Naive thymus-derived CD8-positive, alpha-beta T cell (primary cell): ENCODE data around the gene PPM1L. TPM values are rescaled to one million over a fixed set of nuclear protein-coding genes. Genes with fewer than 3 reads are reported as not detected.
A peak's percentile ranks its signal among the peaks of the same experiment; 100 is the strongest.

Experiments
- ATAC-seq, 2 donors: fragments of 150-1000 bp; cut with Tn5 transposase in 1 of 2; sonication (Bioruptor Pico), chemical (Tn5 transposase) in 1 of 2; 1 replicate in 1 of 2; 2 replicates in 1 of 2; pipeline ENCODE4 v1.10.0; 2021; ENCODE audit warnings: mild to moderate bottlenecking in 2 of 2, moderate library complexity in 2 of 2
- POLR2A ChIA-PET: fragments of 350-600 bp; sonication (Branson Sonifier 250); formaldehyde crosslinking; loops from one replicate; lab custom pipeline; 2021; ENCODE audit warnings: antibody characterized with exemption; lab: Charles Lee
- DNase-seq, 10 donors: peaks; one replicate each; pipeline versions ENCODE4 v3.0.0 to v3.0.0-alpha.2; 2020 to 2022
- H3K27ac Mint-ChIP-seq, 10 donors: one replicate each; pipeline ENCODE4 v1.8.0; 2020 to 2022; ENCODE audit warnings: mild to moderate bottlenecking in 10 of 10, mixed read lengths in 10 of 10, moderate library complexity in 4 of 10, inconsistent platforms in 1 of 10
- H3K27me3 Mint-ChIP-seq, 5 donors: one replicate each; pipeline ENCODE4 v1.8.0; 2021 to 2022; ENCODE audit warnings: mixed read lengths in 5 of 5
- H3K36me3 Mint-ChIP-seq, 3 donors: one replicate each; pipeline ENCODE4 v1.8.0; 2020 to 2022; ENCODE audit warnings: mixed read lengths in 3 of 3, mild to moderate bottlenecking in 2 of 3, inconsistent platforms in 1 of 3
- H3K4me1 Mint-ChIP-seq, 4 donors: one replicate each; pipeline ENCODE4 v1.8.0; 2021 to 2022; ENCODE audit warnings: mixed read lengths in 4 of 4
- H3K4me3 Mint-ChIP-seq, 10 donors: one replicate each; pipeline ENCODE4 v1.8.0; 2020 to 2022; ENCODE audit warnings: mild to moderate bottlenecking in 10 of 10, mixed read lengths in 10 of 10, moderate library complexity in 6 of 10, inconsistent platforms in 1 of 10
- H3K9me3 Mint-ChIP-seq, 9 donors: one replicate each; pipeline ENCODE4 v1.8.0; 2020 to 2022; ENCODE audit warnings: mixed read lengths in 9 of 9, mild to moderate bottlenecking in 3 of 9, inconsistent platforms in 1 of 9, moderate library complexity in 1 of 9
- polyA plus RNA-seq, 3 donors: library from polyadenylated mRNA; unstranded; fragments of 300-500 nt; fragmentation: Illumina TruSeq; gene quantifications; one replicate each; pipeline ENCODE4 v1.2.3, GENCODE V29; 2021
- total RNA-seq, 8 experiments: library from RNA in 2 of 8; stranded (reverse) in 2 of 8; gene quantifications; one replicate each; pipeline ENCODE4 v1.2.3 and lab custom pipeline; 2021 to 2026

PPM1L gene
- total and polyA plus RNA-seq, 5 experiments from 2014 or later = 0.46 to 5.9 (median 1.9) TPM

GRCh38 chr3:160815280-160815679, 59.2 kb downstream of the PPM1L start:
- no peak for ATAC-seq
- no peaks in the 10 kb centered on the region for H3K4me1 Mint-ChIP-seq
- no peaks in the 10 kb centered on the region for H3K9me3 Mint-ChIP-seq
- POLR2A ChIA-PET = no interaction called here
- no peak overlapping the region for H3K4me3 Mint-ChIP-seq
- H3K27ac Mint-ChIP-seq = no peak overlapping the region
- no peaks in the 10 kb centered on the region for H3K27me3 Mint-ChIP-seq
- peaks cover 0 to 4% (median 0%) of the 10 kb centered on the region in 3 donors for H3K36me3 Mint-ChIP-seq
- DNase-seq = no peak

GRCh38 chr3:160820022-160820421, 64.0 kb downstream of the PPM1L start:
- DNase-seq (no peak), ATAC-seq (no peak)
- POLR2A ChIA-PET = no interaction called here
- Mint-ChIP-seq H3K36me3 (peaks cover 0 to 4% (median 0%) of the 10 kb centered on the region in 3 donors), H3K4me1 (no peaks in the 10 kb centered on the region), H3K27ac (no peak overlapping the region), H3K9me3 (no peaks in the 10 kb centered on the region), H3K4me3 (no peak overlapping the region), H3K27me3 (peaks cover 0 to 3% (median 0%) of the 10 kb centered on the region in 5 donors)

- no peaks in the 10 kb centered on the region for H3K4me1 Mint-ChIP-seq
- H3K9me3 Mint-ChIP-seq = no peaks in the 10 kb centered on the region
- POLR2A ChIA-PET = no interaction called here
- peaks cover 0 to 3% (median 0%) of the 10 kb centered on the region in 5 donors for H3K27me3 Mint-ChIP-seq
- H3K27ac Mint-ChIP-seq = no peak overlapping the region
- no peak overlapping the region for H3K4me3 Mint-ChIP-seq
- peaks cover 0 to 4% (median 0%) of the 10 kb centered on the region in 3 donors for H3K36me3 Mint-ChIP-seq
- no peak for DNase-seq
- ATAC-seq = no peak
Observed at GRCh38 chr3:160820430-160820829, 64.4 kb downstream of the PPM1L start.

GRCh38 chr3:160822936-160823335, 66.9 kb downstream of the PPM1L start:
- POLR2A ChIA-PET = no interaction called here
- peaks cover 0 to 3% (median 0%) of the 10 kb centered on the region in 5 donors for H3K27me3 Mint-ChIP-seq
- H3K27ac Mint-ChIP-seq = no peak overlapping the region
- DNase-seq (no peak), ATAC-seq (no peak)
- H3K36me3 Mint-ChIP-seq = no peaks in the 10 kb centered on the region
- no peaks in the 10 kb centered on the region for H3K4me1 Mint-ChIP-seq
- H3K9me3 Mint-ChIP-seq = no peaks in the 10 kb centered on the region
- no peak overlapping the region for H3K4me3 Mint-ChIP-seq

GRCh38 chr3:160825311-160825800, 69.3 kb downstream of the PPM1L start:
- ATAC-seq = no peak
- no peaks in the 10 kb centered on the region for H3K9me3 Mint-ChIP-seq
- no peak overlapping the region for H3K4me3 Mint-ChIP-seq
- no peaks in the 10 kb centered on the region for H3K36me3 Mint-ChIP-seq
- H3K27me3 Mint-ChIP-seq = peaks cover 0 to 3% (median 0%) of the 10 kb centered on the region in 5 donors
- H3K4me1 Mint-ChIP-seq = peaks cover 0 to 5% (median 0%) of the 10 kb centered on the region in 4 donors
- H3K27ac Mint-ChIP-seq = no peak overlapping the region
- POLR2A ChIA-PET = no interaction called here
- no peak for DNase-seq

- Mint-ChIP-seq H3K4me3 (no peak overlapping the region), H3K27ac (no peak overlapping the region), H3K36me3 (no peaks in the 10 kb centered on the region), H3K27me3 (peaks cover 0 to 3% (median 0%) of the 10 kb centered on the region in 5 donors), H3K9me3 (no peaks in the 10 kb centered on the region), H3K4me1 (peaks cover 0 to 5% (median 0%) of the 10 kb centered on the region in 4 donors)
- ATAC-seq (no peak), DNase-seq (no peak)
- POLR2A ChIA-PET = no interaction called here
Observed at GRCh38 chr3:160826408-160826807, 70.4 kb downstream of the PPM1L start.

- peaks cover 0 to 5% (median 0%) of the 10 kb centered on the region in 4 donors for H3K4me1 Mint-ChIP-seq
- H3K4me3 Mint-ChIP-seq = no peak overlapping the region
- peaks cover 0 to 3% (median 0%) of the 10 kb centered on the region in 5 donors for H3K27me3 Mint-ChIP-seq
- POLR2A ChIA-PET = no interaction called here
- H3K9me3 Mint-ChIP-seq = no peaks in the 10 kb centered on the region
- no peak for ATAC-seq
- no peak overlapping the region for H3K27ac Mint-ChIP-seq
- no peaks in the 10 kb centered on the region for H3K36me3 Mint-ChIP-seq
- DNase-seq = no peak
Observed at GRCh38 chr3:160826991-160827390, 71.0 kb downstream of the PPM1L start.

- ATAC-seq (no peak), DNase-seq (no peak)
- Mint-ChIP-seq H3K36me3 (no peaks in the 10 kb centered on the region), H3K27ac (no peak overlapping the region), H3K4me1 (peaks cover 0 to 5% (median 0%) of the 10 kb centered on the region in 4 donors), H3K27me3 (peaks cover 0 to 3% (median 0%) of the 10 kb centered on the region in 5 donors), H3K4me3 (no peak overlapping the region), H3K9me3 (peaks cover 0 to 2% (median 0%) of the 10 kb centered on the region in 9 donors)
- POLR2A ChIA-PET = no interaction called here
Observed at GRCh38 chr3:160827516-160827915, 71.5 kb downstream of the PPM1L start.

GRCh38 chr3:160828880-160829279, 72.8 kb downstream of the PPM1L start:
- Mint-ChIP-seq H3K27me3 (peaks cover 0 to 2% (median 0%) of the 10 kb centered on the region in 5 donors), H3K4me1 (peaks cover 0 to 7% (median 0%) of the 10 kb centered on the region in 4 donors), H3K9me3 (peaks cover 0 to 3% (median 0%) of the 10 kb centered on the region in 9 donors), H3K36me3 (no peaks in the 10 kb centered on the region), H3K27ac (no peak overlapping the region), H3K4me3 (no peak overlapping the region)
- POLR2A ChIA-PET = no interaction called here
- DNase-seq = no peak
- ATAC-seq = no peak

GRCh38 chr3:160829486-160830009, 73.5 kb downstream of the PPM1L start:
- Mint-ChIP-seq H3K36me3 (no peaks in the 10 kb centered on the region), H3K4me3 (no peak overlapping the region), H3K4me1 (peaks cover 0 to 7% (median 0%) of the 10 kb centered on the region in 4 donors), H3K27me3 (peaks cover 0 to 2% (median 0%) of the 10 kb centered on the region in 5 donors), H3K9me3 (peaks cover 0 to 6% (median 1%) of the 10 kb centered on the region in 9 donors), H3K27ac (no peak overlapping the region)
- ATAC-seq = no peak
- POLR2A ChIA-PET = no interaction called here
- no peak for DNase-seq

GRCh38 chr3:160830796-160831195, 74.8 kb downstream of the PPM1L start:
- Mint-ChIP-seq H3K27me3 (peaks cover 0 to 5% (median 4%) of the 10 kb centered on the region in 5 donors), H3K36me3 (peaks cover 0 to 5% (median 4%) of the 10 kb centered on the region in 3 donors), H3K9me3 (peaks cover 0 to 16% (median 4%) of the 10 kb centered on the region in 9 donors), H3K4me3 (no peak overlapping the region), H3K4me1 (peaks cover 0 to 12% (median 0%) of the 10 kb centered on the region in 4 donors), H3K27ac (no peak overlapping the region)
- POLR2A ChIA-PET = no interaction called here
- no peak for DNase-seq
- ATAC-seq = no peak

GRCh38 chr3:160831401-160831800, 75.4 kb downstream of the PPM1L start:
- peaks cover 0 to 7% (median 4%) of the 10 kb centered on the region in 5 donors for H3K27me3 Mint-ChIP-seq
- H3K9me3 Mint-ChIP-seq = peaks cover 0 to 16% (median 4%) of the 10 kb centered on the region in 9 donors
- ATAC-seq = no peak
- H3K4me1 Mint-ChIP-seq = peaks cover 0 to 18% (median 0%) of the 10 kb centered on the region in 4 donors
- DNase-seq = no peak
- POLR2A ChIA-PET = no interaction called here
- H3K27ac Mint-ChIP-seq = no peak overlapping the region
- no peak overlapping the region for H3K4me3 Mint-ChIP-seq
- peaks cover 0 to 5% (median 4%) of the 10 kb centered on the region in 3 donors for H3K36me3 Mint-ChIP-seq

- H3K27me3 Mint-ChIP-seq = peaks cover 0 to 8% (median 4%) of the 10 kb centered on the region in 5 donors
- peaks cover 0 to 34% (median 10%) of the 10 kb centered on the region in 4 donors for H3K4me1 Mint-ChIP-seq
- DNase-seq = no peak
- no peak for ATAC-seq
- peak overlapping the region in 1 of 10 donors; percentile 67 for H3K27ac Mint-ChIP-seq
- peaks cover 0 to 12% (median 5%) of the 10 kb centered on the region in 3 donors for H3K36me3 Mint-ChIP-seq
- peak overlapping the region in 2 of 10 donors; percentile 3 to 12 for H3K4me3 Mint-ChIP-seq
- POLR2A ChIA-PET = no interaction called here
- H3K9me3 Mint-ChIP-seq = peaks cover 0 to 16% (median 11%) of the 10 kb centered on the region in 9 donors
Observed at GRCh38 chr3:160837394-160837980, 81.5 kb downstream of the PPM1L start.
